CD4-positive, alpha-beta T cell (primary cell): Measurements from ENCODE around the gene NAA10. TPM values are rescaled to one million over a fixed set of nuclear protein-coding genes. Genes with fewer than 3 reads are reported as not detected.
"Not testable (repeated sequence)": the region's sequence is repeated elsewhere in the genome, so short reads cannot be mapped to it uniquely, and the experiment has no call there.

Source experiments
- ATAC-seq: fragments of 200-7000 bp; cut with Tn5 transposase; one replicate; pipeline ENCODE4 v1.10.0; 2022; ENCODE audit warnings: mild to moderate bottlenecking; ENCODE audit not compliant: poor library complexity
- CTCF ChIA-PET: fragments of 350-600 bp; sonication (Branson Sonifier 250); formaldehyde crosslinking; loops from one replicate; lab custom pipeline; 2021; ENCODE audit warnings: antibody characterized with exemption, inconsistent platforms; lab: Charles Lee
- POLR2A ChIA-PET: fragments of 350-600 bp; sonication (Branson Sonifier 250); formaldehyde crosslinking; loops from one replicate; lab custom pipeline; 2021; ENCODE audit warnings: antibody characterized with exemption, inconsistent platforms; lab: Charles Lee
- DNase-seq, 14 experiments: peaks; one replicate each; pipeline ENCODE4 v3.0.0-alpha.2; 2013 to 2020; ENCODE audit warnings: mixed read lengths in 2 of 14
- H3K27ac ChIP-seq, 2 donors: one replicate each; pipeline versions ENCODE4 v1.5.1 to v1.7.0; 2013; ENCODE audit warnings: low read length in 2 of 2, low read depth in 1 of 2, mild to moderate bottlenecking in 1 of 2
- H3K27me3 ChIP-seq, 2 experiments: 1 replicate in 1 of 2; 2 replicates in 1 of 2; pipeline versions ENCODE4 v1.6.1 to v1.7.0; 2013; ENCODE audit warnings: low read length in 2 of 2, control low read depth in 1 of 2, mild to moderate bottlenecking in 1 of 2, moderate library complexity in 1 of 2; ENCODE audit not compliant: insufficient read depth in 2 of 2, control insufficient read depth in 1 of 2
- H3K36me3 ChIP-seq: one replicate; pipeline ENCODE4 v1.6.1; 2013; ENCODE audit warnings: low read length, control low read depth; ENCODE audit not compliant: insufficient read depth
- H3K4me1 ChIP-seq: one replicate; pipeline ENCODE4 v1.6.1; 2013; ENCODE audit warnings: low read length, control low read depth; ENCODE audit not compliant: insufficient read depth
- H3K4me3 ChIP-seq: one replicate; pipeline ENCODE4 v1.5.1; 2013; ENCODE audit warnings: mild to moderate bottlenecking, low read length, moderate library complexity
- H3K9me3 ChIP-seq, 2 experiments: 1 replicate in 1 of 2; 2 replicates in 1 of 2; pipeline versions ENCODE4 v1.6.1 to v1.7.0; 2013; ENCODE audit warnings: low read length in 2 of 2, mild to moderate bottlenecking in 2 of 2, control low read depth in 1 of 2, moderate library complexity in 1 of 2; ENCODE audit not compliant: control insufficient read depth in 1 of 2, insufficient read depth in 1 of 2
- H3K27ac Mint-ChIP-seq: one replicate; pipeline ENCODE4 v1.8.0; 2020; ENCODE audit warnings: mixed read lengths
- H3K27me3 Mint-ChIP-seq: one replicate; pipeline ENCODE4 v1.8.0; 2021; ENCODE audit warnings: mixed read lengths
- H3K36me3 Mint-ChIP-seq: one replicate; pipeline ENCODE4 v1.8.0; 2021; ENCODE audit warnings: low read depth, mixed read lengths
- H3K4me1 Mint-ChIP-seq: one replicate; pipeline ENCODE4 v1.8.0; 2021; ENCODE audit warnings: low read depth, mixed read lengths
- H3K4me3 Mint-ChIP-seq: one replicate; pipeline ENCODE4 v1.8.0; 2020; ENCODE audit warnings: mild to moderate bottlenecking, mixed read lengths
- H3K9me3 Mint-ChIP-seq: one replicate; pipeline ENCODE4 v1.8.0; 2020; ENCODE audit warnings: mixed read lengths
- intact Hi-C, 2 experiments: fragments of 100-400 bp; cut with DNase I in 1 of 2; cut with micrococcal nuclease in 1 of 2; formaldehyde crosslinking; loops; one replicate each; pipeline versions ENCODE4 v1.15.1 to v1.9.0; 2023 to 2025; cut with DNase I, micrococcal nuclease
- total RNA-seq, 174 experiments: library from RNA in 2 of 174; stranded (reverse) in 2 of 174; gene quantifications; one replicate each; pipeline ENCODE4 v1.2.3 and lab custom pipeline; 2021 to 2026
- TF ChIP-seq, protein P1 (sequence below): fragments of 200-600 bp; IDR thresholded peaks from one replicate; pipeline ENCODE4 v1.8.0; 2022; ENCODE audit warnings: antibody characterized with exemption, mild to moderate bottlenecking

NAA10 gene
- total RNA-seq, 2 experiments from 2014 or later = 41.5 to 42.0 TPM

DNA sequence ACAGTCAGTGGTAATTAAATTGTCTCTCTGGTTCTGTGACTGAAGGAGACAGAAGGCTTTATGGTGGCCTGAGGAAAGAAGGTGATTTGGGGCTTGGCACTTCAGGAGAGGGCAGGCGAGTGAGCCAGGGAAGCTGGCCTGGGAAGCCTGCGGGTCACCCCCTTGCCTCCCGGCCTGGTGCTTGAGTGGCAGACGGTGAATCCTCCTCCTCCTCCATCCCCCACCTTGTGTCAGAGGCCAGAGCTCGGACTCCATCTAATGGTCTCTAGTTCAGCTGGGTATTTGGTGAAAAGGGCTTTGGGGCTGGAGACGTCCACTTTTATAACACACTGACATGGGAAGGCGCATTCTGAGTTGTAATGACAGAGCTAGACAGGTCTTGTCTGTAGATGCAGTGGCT is 46.4 kb upstream of the NAA10 start:
- Mint-ChIP-seq H3K4me1 (peaks cover 52% of the 10 kb centered on the region), H3K4me3 (peak overlapping the region; percentile 73), H3K9me3 (no peaks in the 10 kb centered on the region), H3K27me3 (no peaks in the 10 kb centered on the region), H3K27ac (peak overlapping the region; percentile 99), H3K36me3 (no peaks in the 10 kb centered on the region)
- POLR2A ChIA-PET = interaction anchor here (0.5 to 2.6 kb wide), 13 partner anchors 8 to 448 kb away, joined by 3 to 54 read pairs (median 3); partner anchors contain the start of genes ARHGAP4, ATP6AP1, BCAP31 and HCFC1
- Histone ChIP-seq H3K27ac (peak overlapping the region; percentile 64 to 66), H3K9me3 (no peaks in the 10 kb centered on the region), H3K27me3 (no peaks in the 10 kb centered on the region), H3K4me3 (peak overlapping the region; percentile 21), H3K4me1 (peaks cover 57% of the 10 kb centered on the region), H3K36me3 (no peaks in the 10 kb centered on the region)
- CTCF ChIA-PET = interaction anchor here (0.7 to 2.6 kb wide), 3 partner anchors 9 to 24 kb away, joined by 3 to 7 read pairs (median 3); no protein-coding TSS in a partner anchor
- ATAC-seq (no peak), DNase-seq (no peak)
- TF ChIP-seq, protein P1, sequence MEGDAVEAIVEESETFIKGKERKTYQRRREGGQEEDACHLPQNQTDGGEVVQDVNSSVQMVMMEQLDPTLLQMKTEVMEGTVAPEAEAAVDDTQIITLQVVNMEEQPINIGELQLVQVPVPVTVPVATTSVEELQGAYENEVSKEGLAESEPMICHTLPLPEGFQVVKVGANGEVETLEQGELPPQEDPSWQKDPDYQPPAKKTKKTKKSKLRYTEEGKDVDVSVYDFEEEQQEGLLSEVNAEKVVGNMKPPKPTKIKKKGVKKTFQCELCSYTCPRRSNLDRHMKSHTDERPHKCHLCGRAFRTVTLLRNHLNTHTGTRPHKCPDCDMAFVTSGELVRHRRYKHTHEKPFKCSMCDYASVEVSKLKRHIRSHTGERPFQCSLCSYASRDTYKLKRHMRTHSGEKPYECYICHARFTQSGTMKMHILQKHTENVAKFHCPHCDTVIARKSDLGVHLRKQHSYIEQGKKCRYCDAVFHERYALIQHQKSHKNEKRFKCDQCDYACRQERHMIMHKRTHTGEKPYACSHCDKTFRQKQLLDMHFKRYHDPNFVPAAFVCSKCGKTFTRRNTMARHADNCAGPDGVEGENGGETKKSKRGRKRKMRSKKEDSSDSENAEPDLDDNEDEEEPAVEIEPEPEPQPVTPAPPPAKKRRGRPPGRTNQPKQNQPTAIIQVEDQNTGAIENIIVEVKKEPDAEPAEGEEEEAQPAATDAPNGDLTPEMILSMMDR = no peak
- intact Hi-C loops = loop anchor here in 1 of 2 experiments (1.0 kb wide), 1 partner anchor 8 kb away; no protein-coding TSS in a partner anchor

DNA sequence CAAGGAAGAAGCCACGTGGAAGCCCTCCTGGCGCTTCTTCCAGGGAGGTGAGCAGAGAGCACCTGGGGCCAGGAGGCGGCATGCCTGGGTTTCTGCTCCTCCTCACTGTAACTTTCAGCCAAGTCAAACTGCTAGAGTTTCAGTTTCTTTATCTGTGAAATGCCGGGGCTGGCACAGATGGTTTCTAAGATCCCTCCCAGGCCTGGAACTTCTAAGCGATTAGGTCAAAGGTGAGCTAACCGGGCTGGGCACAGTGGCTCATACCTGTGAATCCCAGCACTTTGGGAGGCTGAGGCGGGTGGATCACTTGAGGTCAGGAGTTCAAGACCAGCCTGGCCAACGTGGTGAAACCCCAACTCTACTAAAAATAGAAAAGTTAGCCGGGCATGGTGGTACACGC is 45.6 kb upstream of the NAA10 start:
- H3K36me3 Mint-ChIP-seq, H3K36me3 ChIP-seq, H3K9me3 ChIP-seq, intact Hi-C loops, H3K27me3 Mint-ChIP-seq, H3K27me3 ChIP-seq, H3K9me3 Mint-ChIP-seq: not testable (repeated sequence)
- peak overlapping the region; percentile 80 for H3K4me3 Mint-ChIP-seq
- ATAC-seq (peak; percentile 55), DNase-seq (peak in 3 of 14 experiments; percentile 44 to 55 (median 51))
- peak overlapping the region; percentile 99 for H3K27ac Mint-ChIP-seq
- Histone ChIP-seq H3K4me1 (peaks cover 57% of the 10 kb centered on the region), H3K4me3 (peak overlapping the region; percentile 14), H3K27ac (peak overlapping the region in 1 of 2 donors; percentile 66)
- ChIA-PET CTCF (interaction anchor here (1.2 to 2.6 kb wide), 2 partner anchors 10 to 11 kb away, joined by 3 to 7 read pairs; no protein-coding TSS in a partner anchor), POLR2A (interaction anchor here (1.1 to 2.6 kb wide), 5 partner anchors 9 to 155 kb away, joined by 3 to 54 read pairs (median 3); partner anchors contain the start of genes ARHGAP4, HCFC1 and TMEM187)
- peaks cover 52% of the 10 kb centered on the region for H3K4me1 Mint-ChIP-seq

DNA sequence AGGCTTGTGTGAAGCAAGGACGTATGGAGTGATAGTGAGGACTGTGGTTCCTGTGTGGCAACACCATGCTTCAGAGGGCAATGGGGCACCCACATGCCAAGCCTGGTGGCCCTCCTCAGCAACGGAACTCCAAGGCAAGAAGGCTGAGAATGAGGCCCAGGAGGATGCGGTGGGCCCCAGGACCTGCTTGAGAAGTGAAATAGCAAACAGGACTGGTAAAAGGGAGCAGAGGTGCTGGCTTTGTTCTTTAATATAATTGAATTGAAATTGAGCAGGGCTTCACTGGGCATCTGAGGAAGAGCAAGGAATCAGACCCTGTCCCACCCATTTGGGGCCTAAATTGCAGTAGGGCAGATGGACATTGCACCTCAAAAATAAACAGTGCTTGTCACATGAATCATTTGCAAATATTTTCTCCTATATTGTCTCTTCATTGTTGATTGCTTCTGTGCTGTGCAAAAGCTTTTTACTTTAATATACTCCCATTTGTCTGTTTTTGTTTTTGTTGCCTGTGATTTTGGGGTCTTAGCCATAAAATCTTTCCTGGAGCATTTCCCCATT is 40.0 kb upstream of the NAA10 start:
- peak overlapping the region; percentile 25 to 40 for H3K27ac ChIP-seq
- ATAC-seq (no peak), DNase-seq (peak in 2 of 14 experiments; percentile 17 to 20)
- H3K27me3 Mint-ChIP-seq = no peaks in the 10 kb centered on the region
- no peak overlapping the region for H3K4me3 ChIP-seq
- H3K4me3 Mint-ChIP-seq = peak overlapping the region; percentile 38
- ChIA-PET POLR2A (interaction anchor here (4.2 kb wide), 1 partner anchor 10 kb away, joined by 26 read pairs; no protein-coding TSS in a partner anchor), CTCF (interaction anchor here (0.9 to 1.0 kb wide), 2 partner anchors 28 to 39 kb away, joined by 3 read pairs; no protein-coding TSS in a partner anchor)
- peaks cover 25% of the 10 kb centered on the region for H3K4me1 ChIP-seq
- H3K27ac Mint-ChIP-seq = peak overlapping the region; percentile 98
- TF ChIP-seq, protein P1 = no peak
- intact Hi-C loops = loop anchor here in 1 of 2 experiments (5.0 kb wide), 1 partner anchor 42 kb away; the partner anchor contains the start of gene IRAK1
- H3K4me1 Mint-ChIP-seq = peaks cover 25% of the 10 kb centered on the region
- peaks cover 19% of the 10 kb centered on the region for H3K36me3 Mint-ChIP-seq
- no peaks in the 10 kb centered on the region for H3K27me3 ChIP-seq
- H3K36me3 ChIP-seq = no peaks in the 10 kb centered on the region
- no peaks in the 10 kb centered on the region for H3K9me3 ChIP-seq
- no peaks in the 10 kb centered on the region for H3K9me3 Mint-ChIP-seq
